GM10847 (cell line): ENCODE measurements around the gene COL16A1.

Experiments
- POLR2A ChIP-seq: IDR thresholded peaks from 2 replicates; pipeline ENCODE4 v1.6.1; 2011; ENCODE audit not compliant: insufficient read length; ENCODE audit errors: extremely low read depth

The COL16A1 gene

DNA sequence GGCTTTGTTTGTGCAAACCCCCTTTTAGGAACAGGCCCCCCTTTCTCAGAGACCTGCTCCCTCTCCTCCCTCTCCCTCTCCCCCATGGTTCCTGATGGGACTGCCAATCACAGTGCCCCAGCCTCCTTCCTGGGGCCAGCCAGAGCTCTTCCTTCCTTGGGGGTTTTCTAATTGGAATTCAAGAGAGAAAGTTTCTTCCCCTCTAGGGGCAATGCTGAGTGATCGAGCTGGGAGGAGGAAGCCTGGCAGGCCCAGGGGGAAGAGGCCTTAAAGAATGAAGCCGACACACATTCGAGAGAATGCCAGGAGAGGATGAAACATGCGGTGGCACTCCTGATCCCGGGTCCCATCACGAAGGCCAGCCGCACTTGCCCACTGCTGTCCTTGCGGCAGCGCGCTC lies 21.3 kb upstream of the COL16A1 start:
- TF ChIP-seq POLR2A = no peak

DNA sequence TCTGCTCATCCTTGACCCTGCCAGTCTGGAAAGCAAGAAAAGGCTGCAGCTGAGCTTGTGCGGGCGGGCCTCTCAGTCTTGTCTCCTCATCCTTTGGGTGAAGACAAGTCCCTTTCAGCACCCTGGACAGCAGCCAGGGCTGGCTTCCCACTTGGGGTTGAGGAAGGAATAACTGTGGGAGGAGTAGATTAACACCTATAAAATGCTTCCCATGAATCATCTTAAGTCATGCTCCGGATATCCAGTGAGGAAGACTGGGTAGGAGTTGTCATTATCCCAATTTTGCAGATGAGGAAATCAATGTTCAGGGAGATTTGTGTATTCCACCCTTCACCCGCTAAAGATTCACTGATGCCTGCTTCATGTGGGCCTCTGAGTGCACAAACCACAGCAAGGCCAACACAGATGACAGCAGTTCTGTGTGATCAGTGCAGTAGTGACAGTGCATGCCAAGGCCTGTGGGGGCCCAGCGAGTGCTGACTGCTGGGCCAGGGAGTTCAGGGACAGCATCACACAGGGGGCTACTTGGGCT lies 20.1 kb upstream of the COL16A1 start:
- TF ChIP-seq POLR2A = no peak

DNA sequence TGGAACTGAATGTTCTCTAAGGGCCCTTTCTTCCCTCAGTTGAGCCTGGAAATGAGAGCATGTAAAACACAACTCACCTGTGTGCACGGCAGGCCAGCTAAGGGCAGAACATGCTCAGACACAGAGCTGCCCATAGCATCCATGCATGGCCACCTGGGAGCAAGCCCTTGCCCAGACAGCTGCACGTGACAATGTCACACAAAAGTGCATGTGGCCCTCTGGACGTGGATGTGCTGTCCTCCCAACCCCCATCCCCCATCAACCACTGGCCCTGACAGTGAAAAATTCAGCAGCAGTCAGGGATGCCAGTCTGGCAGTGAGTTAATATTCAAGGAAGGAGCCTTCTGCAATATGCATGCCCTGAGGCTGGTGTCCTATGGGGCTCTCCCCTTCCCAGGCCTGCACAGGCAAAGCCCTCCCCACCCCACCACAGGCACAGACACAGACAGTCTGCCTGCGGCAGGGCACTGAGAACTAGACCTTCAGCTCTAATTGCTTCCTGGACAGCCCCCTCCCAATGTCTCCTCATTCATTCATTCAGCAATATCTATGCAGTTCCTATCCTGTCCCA lies 14.6 kb upstream of the COL16A1 start:
- no peak for TF ChIP-seq POLR2A

DNA sequence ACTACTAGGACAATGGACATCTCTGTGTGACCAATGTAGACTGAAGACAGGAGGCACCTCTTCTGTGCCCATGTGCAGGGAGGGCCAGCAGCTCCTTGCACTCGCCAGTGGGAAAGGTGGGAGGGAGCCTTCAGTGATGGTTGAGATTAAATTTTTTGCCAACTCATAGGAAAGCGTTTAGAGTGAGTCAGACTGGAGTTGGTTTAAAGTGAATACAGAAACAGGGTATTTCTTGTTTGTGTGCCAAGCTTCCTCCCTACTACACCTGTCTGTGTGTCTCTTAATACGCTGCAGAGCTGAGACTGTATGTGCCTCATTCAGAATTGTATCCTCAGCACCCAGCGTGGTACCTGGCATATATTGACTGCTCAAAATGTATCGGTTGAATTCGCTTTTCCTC lies 13.5 kb upstream of the COL16A1 start:
- no peak for TF ChIP-seq POLR2A

DNA sequence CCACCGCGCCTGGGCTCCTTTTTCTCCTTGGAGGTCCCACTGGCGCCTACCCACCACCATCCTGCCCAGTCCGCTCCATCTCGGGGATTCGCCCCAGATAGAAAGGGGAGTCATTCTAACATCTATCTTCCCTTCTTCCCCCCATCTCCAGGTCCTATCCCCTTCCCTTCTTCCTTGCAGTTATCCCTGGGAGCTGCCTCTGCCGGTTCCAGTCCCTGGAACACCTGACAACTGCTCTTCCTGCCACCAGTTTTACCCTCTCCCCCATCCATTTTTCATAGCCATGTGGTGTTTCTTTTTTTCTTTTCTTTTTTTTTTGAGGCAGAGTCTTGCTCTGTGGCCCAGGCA lies 12.0 kb upstream of the COL16A1 start:
- no peak for TF ChIP-seq POLR2A

DNA sequence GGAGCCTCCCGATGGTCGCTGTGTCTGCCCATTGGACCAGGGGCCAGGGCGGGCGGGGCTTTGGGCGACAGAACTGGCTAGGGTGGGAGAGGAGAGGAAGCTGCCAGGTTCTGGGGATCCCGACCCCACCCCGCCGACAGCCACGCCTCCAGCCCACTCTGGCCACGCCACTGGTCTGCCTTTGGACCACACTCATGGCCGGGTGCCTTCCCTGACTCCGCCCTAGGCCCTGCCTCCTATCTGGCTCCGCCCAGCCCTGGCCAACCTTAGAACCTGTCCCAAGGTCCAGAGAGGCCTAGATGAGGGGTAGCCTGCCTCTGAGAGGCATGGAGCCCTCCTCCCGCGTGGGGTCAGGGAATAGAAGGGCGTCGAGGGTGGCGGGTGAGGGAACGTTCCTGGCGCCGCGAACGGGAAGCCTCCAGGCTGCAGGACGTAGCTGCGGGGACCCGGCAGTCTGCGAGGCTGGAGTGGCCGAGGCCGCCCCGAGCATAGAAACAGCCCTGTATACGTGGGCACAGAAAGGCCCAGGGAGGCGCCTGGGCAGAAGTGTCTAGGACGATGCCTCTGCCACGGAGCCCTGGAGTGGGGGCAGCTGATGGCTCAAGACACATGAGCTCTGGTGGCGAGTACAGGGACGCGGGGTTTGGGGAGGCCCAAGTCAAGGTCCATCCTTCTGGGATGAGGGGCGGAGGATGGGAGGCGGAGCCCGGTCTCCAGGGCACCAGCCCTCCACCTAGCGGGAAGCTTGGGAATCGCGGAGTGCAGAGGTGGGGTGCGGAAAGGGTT lies 11.5 kb upstream of the COL16A1 start:
- no peak for TF ChIP-seq POLR2A

DNA sequence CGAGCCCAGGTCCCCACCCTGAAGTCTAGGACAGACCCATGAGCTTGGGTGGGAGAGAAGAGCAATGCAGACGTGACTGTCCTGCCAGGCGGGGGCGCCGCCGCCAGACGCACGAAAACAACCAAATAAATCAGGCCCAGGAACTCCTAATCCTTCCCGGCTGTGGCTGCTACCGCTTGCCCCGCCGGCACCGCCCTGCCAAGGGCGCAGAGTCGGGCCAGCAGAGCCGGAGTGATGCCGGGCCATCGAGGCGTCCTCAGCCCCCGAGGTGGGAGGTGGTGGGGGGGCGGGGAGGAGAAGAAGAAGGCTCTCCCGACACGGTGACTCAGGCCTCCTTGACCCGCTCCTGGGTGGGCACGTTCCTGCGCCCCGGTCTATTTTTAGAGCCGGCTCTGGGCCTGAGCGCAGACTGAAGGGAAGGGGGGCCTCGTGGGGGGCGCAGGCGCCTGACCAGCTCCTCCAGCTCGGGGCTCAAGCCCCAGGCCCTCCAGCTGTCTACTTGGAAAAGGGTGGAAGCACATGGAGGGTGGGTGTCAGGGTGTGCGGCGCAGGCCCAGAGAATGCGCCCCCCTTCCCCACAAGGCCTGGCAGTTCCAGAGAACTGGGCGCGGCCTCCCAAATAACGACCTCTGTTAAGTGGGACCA lies 10.7 kb upstream of the COL16A1 start:
- TF ChIP-seq POLR2A = no peak

DNA sequence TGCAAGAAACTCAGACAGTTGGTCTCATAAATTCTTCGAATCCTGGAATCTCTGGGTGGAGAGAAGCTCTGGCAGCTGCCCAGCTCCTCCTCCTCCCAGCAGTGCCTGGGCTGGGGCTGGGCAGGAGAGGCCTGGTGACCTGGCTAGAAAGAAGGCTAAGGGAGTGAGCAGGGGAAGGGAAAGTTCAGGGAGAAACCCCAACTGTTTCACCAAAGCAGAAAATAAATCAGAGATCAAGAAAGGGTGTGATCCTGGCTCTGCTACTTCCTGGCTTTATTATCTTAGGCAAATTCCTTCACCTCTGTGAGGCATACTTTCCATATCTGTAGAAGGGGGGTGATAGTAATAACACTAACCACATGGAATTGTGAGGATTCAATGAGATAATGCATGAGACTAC lies 8.8 kb upstream of the COL16A1 start:
- no peak for TF ChIP-seq POLR2A

DNA sequence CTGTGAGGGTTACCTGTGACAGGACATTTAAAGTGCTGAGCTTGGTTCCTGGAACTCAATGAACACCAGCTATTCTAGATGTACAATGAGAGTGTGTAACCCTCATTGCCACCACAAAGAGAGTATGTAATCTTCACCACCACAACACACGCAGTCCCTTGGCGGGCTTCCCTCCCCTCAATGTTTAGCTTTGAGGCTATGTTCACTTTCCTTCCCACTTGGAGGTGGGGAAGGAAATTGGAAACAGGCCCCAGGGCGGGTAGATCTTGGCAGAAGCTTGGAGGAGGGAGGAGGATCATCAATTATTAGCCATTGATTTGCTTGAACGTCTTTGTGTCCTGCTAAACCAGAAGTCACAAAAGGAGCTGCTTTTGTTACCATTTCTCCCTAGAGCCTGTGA lies 8.3 kb upstream of the COL16A1 start:
- TF ChIP-seq POLR2A = no peak

DNA sequence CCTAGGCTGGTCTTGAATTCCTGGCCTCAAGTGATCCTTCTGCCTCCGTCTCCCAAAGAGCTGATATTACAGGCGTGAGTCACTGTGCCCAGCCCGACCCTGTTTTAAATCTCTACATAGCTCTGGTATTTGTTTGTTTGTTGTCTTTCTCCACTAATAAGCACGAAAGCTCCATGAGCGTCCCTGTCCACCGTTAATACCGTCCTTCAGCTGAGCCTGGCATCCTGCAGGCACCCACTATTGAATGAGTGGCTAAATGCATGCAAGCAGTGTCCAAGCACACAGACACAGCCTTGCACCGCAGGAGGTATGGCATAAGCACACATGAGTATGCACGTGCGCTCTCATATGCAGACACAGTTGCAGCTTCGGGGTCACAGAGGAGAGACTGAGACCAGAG lies 4.5 kb upstream of the COL16A1 start:
- no peak for TF ChIP-seq POLR2A

DNA sequence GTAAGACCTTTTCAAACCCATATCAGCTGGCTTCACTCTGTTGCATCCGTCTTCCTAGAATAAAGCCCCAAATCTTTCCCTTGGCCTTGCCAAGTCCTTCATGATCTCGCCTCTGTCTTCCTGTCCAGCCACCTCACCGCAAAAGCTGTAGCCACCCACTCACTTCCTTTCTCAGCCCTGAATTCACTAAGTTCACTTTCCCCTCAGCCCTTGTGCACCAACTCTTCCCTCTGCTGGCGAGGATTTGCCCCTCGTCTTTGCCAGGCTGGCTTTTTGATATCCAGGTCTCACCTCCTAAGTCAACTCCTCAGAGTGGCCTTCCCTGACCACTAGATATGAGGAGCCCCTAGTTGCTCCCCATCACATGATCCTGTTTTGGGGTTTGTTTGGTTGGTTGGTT lies 3.9 kb upstream of the COL16A1 start:
- TF ChIP-seq POLR2A = no peak

DNA sequence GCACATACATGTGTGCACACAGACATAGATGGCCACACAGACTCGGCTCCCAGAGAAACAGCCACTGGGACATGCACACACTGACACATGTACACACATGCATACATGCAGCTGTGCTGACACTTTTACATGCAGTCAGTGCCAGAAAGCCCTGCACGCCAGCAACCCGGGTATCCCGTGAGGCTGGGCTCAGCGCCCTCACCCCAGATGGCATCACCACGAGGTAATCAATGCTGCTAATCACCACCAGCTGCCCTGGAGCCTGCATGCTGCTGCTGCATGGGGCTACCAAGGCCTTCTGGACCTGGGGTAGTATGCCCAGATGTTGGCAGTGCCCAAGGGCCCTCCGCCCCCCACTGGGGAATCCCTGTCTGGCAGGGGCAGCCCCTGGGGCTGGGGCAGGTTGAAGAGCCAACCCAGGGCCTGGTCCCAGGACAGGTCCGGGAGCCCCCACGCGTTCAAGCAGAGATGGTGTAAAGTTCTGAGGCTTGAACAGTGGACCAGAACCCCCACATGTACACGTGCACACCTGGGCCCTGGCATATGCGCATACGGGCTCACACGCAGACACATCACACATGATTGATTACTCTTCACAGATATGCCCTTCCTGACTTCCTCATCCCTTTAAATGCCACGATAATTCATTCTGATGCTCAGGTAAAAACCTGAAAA lies 2.7 kb upstream of the COL16A1 start:
- TF ChIP-seq POLR2A = no peak

DNA sequence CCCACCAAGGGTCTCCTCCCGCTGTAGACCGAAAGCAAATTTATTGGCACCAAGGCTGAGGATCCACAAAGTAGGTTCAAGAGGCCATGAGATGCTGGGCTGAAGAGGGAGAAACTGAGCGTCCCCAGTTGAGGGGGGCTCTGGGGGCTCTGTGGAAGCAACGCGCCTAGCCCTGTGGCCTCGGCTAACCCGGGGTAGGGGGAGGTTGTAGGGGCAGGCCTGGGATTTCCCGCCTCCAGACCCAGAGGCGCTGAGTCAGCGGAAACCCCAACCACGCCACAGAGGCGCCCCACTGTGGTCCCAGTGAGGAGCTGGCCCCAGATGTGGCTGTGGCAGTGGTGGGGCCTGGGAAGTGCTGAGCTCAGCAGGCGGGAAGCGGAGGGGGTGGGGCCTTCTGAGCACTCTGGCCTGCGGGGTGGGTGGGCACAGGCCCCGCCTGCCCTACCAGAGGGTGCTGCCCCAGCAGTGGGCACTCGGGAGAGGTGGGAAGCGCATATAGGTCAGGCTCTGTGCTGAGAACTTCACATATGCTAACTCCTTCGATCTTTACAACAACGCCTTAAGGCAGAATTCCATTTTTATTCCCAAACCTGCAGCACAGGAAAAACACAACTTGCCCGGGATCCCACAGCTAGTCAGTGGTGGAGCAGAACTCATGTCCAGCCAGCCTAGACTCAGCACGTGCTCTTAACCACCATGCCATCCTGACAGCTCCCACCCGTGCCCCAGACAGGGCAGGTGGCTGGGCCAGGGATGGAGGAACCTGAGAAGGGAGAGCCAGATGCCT lies 1.5 kb upstream of the COL16A1 start:
- no peak for TF ChIP-seq POLR2A

DNA sequence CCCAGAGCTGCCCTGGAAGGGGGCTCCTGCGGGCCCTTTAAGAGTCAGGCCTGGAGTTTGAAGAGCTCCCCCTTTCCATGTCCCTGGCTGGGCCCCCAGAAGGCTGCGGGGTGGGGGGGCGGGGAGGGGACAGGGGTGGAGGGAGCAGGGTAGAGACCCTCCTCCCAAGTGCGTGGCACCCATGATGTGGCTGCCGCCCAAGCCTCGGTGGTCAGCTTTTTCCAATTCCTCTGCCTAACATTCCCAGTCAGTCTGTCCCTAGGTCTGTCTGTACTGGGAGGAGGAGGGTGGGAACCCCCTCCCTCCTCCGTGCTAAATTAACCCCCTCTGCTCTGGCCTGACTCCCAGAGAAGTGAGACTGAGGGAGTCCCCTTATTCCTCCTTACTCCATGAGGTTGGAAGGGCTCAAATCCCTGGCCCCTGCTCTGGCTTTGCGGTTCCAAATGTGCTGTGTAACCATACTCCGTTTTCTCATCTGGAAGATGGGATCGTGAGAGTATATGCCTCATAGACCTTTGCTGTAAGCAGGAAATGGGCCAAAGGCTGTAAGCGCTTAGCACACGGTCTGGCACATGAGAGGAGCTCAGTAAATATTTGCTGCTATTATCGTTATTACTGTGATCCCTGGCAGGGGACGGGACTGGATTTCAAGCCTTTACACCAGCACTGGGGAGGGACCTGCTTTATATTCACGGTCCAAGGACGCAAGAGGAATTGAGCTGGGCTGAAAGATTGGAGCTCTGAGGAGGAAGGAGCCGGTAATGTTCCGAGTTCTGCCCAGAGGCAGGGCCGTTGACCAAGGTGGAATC lies 658 bp upstream of the COL16A1 start:
- no peak for TF ChIP-seq POLR2A
